HFFc6 (cell line): ENCODE data around the gene NELL2. TPM values are rescaled to one million over a fixed set of nuclear protein-coding genes. Genes with fewer than 3 reads are reported as not detected.

ENCODE experiments used
- DNase-seq: peaks from one replicate; pipeline ENCODE4 v3.0.0-alpha.2; 2018
- H3K27ac Mint-ChIP-seq: 2 replicates; pipeline ENCODE4 v1.8.0; 2020; ENCODE audit warnings: mild to moderate bottlenecking, mixed read lengths
- H3K27me3 Mint-ChIP-seq: 2 replicates; pipeline ENCODE4 v1.8.0; 2021; ENCODE audit warnings: mild to moderate bottlenecking, moderate library complexity, mixed read lengths; ENCODE audit not compliant: insufficient read depth
- H3K36me3 Mint-ChIP-seq: 2 replicates; pipeline ENCODE4 v1.8.0; 2021; ENCODE audit warnings: low read depth, mixed read lengths
- H3K4me1 Mint-ChIP-seq: 2 replicates; pipeline ENCODE4 v1.8.0; 2020; ENCODE audit warnings: low read depth, mixed read lengths
- H3K4me3 Mint-ChIP-seq: 2 replicates; pipeline ENCODE4 v1.8.0; 2020; ENCODE audit warnings: mild to moderate bottlenecking, moderate library complexity, mixed read lengths
- H3K9me3 Mint-ChIP-seq: 2 replicates; pipeline ENCODE4 v1.8.0; 2020; ENCODE audit warnings: mild to moderate bottlenecking, mixed read lengths
- CTCF ChIP-seq: fragments of 200-600 bp; sonication (generic); IDR thresholded peaks from 2 replicates; pipeline ENCODE4 v1.5.0; 2021; ENCODE audit warnings: antibody characterized with exemption, mild to moderate bottlenecking
- total RNA-seq, 6 experiments: library from RNA; stranded (reverse); fragmentation: NEBNext Ultra II Directional; extraction: Animal tissue kit (Norgen Biotek cat#: 25700); gene quantifications; 2 replicates in 1 of 6; 3 replicates in 5 of 6; pipeline ENCODE4 v1.2.3, GENCODE V29; 2021

The NELL2 gene
- total RNA-seq, 6 experiments from 2014 or later = not detected

DNA sequence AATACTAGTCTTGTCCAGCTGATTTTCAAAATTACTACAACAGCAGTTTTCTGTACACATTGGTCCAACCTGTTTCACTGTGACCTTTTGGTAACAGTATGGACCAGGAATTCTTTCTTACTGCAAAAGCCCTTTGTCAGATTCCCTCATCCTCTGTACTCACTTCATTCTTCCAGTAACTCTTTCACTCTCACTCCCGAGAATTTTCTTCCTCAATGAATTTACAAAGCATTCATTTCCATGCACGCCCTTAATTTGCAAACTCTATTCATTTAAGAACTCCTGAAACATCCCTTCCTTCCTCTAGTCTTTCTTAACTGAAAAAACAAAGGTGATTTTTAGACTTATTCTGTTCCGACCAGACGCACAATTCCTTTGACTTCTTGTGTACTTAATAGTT, 238.2 kb downstream of the NELL2 start:
- H3K4me3 Mint-ChIP-seq = no peak overlapping the region
- no peak for TF ChIP-seq CTCF
- DNase-seq = no peak
- no peak overlapping the region for H3K27ac Mint-ChIP-seq
- peaks cover 32% of the 10 kb centered on the region for H3K9me3 Mint-ChIP-seq
- no peaks in the 10 kb centered on the region for H3K4me1 Mint-ChIP-seq
- H3K36me3 Mint-ChIP-seq = no peaks in the 10 kb centered on the region
- H3K27me3 Mint-ChIP-seq = no peaks in the 10 kb centered on the region; the same call in 1 of the 2 replicates

DNA sequence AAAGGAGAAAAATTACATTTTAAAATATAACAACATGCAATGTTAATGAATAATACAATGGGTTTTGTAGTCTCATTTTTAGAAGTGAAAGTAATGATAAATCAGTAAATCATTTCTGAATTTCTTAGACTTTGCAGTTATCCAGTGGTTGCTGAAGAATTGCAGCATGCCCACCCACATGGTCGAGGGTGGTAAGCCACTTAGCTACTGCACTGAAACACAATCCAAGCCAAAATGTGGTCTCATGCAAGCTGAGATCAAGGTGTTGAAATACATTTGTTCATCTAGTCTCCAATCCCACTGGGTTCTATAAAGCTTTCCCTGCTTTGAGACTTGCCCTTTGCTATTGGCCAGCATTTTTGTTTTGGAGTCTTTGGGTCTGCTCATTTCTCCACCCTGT, 247.9 kb downstream of the NELL2 start:
- no peak for TF ChIP-seq CTCF
- Mint-ChIP-seq H3K27me3 (no peaks in the 10 kb centered on the region), H3K27ac (no peak overlapping the region), H3K4me3 (no peak overlapping the region), H3K36me3 (no peaks in the 10 kb centered on the region), H3K4me1 (no peaks in the 10 kb centered on the region), H3K9me3 (peaks cover 32% of the 10 kb centered on the region)
- no peak for DNase-seq

DNA sequence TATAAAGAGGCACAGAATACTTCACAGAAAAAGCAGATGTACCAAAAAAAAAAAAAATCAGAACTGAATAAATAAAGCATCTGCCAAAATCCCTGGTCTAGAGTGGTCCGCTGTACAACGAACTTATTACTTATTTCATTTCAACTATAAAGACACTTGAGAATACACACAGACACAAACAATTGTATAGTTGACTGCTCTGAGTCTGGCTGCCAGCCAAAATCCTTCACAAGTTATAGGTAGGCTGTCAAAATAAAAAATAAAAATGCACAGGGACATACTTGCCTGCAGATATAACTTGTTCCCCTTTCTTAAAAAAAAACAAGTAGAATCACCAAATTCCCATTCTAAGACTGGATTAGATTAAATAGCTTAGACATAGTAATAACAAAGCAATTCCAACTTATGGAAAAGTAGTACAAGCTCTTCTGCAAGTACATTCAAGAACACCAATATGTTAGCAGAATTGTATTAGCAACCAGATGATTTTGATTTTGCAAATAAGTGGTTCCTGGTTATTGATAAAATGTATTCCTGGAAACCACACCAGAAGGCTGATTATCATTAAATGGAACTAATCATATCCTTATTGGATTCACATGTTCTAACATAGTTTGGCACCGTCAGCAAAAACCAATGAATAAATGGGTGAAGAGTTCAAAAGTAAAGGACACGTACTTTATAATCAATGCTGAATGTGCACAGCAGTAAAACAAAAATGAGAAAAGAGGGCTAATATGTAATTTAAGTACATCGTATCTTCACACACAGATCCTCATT, 248.5 kb downstream of the NELL2 start:
- no peaks in the 10 kb centered on the region for H3K4me1 Mint-ChIP-seq
- no peak overlapping the region for H3K4me3 Mint-ChIP-seq
- TF ChIP-seq CTCF = no peak

DNA sequence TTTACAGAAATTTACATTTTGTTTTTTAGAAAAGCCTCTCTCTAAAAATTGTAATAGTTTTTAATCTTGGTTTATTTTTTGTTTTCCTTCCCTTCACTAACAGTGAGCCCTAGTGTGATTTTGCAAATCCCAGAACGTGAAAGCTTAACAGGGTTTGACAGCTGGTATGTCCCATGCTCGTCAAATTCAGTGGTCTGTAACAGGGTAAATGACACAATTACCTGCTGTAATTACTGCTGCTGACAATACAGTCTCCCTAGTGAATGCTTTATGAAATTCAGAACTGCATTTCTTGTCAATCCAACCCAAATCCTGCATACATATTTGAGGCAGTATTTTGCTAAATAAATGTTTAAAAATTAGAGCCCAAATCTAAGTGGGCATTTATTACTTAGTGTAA, 249.2 kb downstream of the NELL2 start:
- H3K36me3 Mint-ChIP-seq = no peaks in the 10 kb centered on the region
- no peak for DNase-seq
- no peak overlapping the region for H3K27ac Mint-ChIP-seq
- no peak overlapping the region for H3K4me3 Mint-ChIP-seq
- H3K4me1 Mint-ChIP-seq = no peaks in the 10 kb centered on the region
- peaks cover 37% of the 10 kb centered on the region for H3K9me3 Mint-ChIP-seq
- no peaks in the 10 kb centered on the region for H3K27me3 Mint-ChIP-seq
- no peak for TF ChIP-seq CTCF

More for the DNA sequence above, 248.5 kb downstream of the NELL2 start:
- H3K9me3 Mint-ChIP-seq = peaks cover 33% of the 10 kb centered on the region
- H3K36me3 Mint-ChIP-seq = no peaks in the 10 kb centered on the region
- DNase-seq = no peak
- H3K27me3 Mint-ChIP-seq = no peaks in the 10 kb centered on the region
- H3K27ac Mint-ChIP-seq = no peak overlapping the region

DNA sequence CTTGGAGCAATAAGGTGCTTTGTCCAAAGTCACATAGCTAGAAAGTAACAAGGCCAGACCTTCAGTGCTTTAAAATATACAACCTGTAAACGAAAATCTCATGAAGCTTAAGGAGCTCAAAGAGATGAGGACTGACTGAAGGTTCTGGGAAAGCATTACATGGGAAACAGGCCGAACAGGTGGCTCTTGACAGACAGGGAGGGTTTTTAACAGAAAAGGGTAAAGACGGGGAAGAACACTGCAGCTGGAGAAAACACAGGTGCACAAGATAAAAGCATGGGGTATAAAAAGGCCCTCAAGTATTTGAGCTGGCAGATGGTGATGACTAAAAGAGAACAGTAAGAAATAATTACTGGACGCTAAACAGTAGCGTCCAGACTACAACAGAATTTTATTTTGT, 257.2 kb downstream of the NELL2 start:
- Mint-ChIP-seq H3K27ac (no peak overlapping the region), H3K4me3 (no peak overlapping the region), H3K27me3 (no peaks in the 10 kb centered on the region), H3K4me1 (no peaks in the 10 kb centered on the region), H3K9me3 (peaks cover 17% of the 10 kb centered on the region), H3K36me3 (no peaks in the 10 kb centered on the region)
- DNase-seq = no peak
- TF ChIP-seq CTCF = no peak
